ENCODE data around the gene PPP1R12B.

- no peak for TF ChIP-seq CTCF (IDR thresholded peaks at IDR 0.05)
- TF ChIP-seq EZH2 (IDR thresholded peaks at IDR 0.05): no peak
- no peak for TF ChIP-seq EZH2phosphoT487 (IDR thresholded peaks at IDR 0.05)
Observed at GRCh38 chr1:202498542-202498941, 150.0 kb downstream of the PPP1R12B start.

Data from neural progenitor cell (in vitro differentiated cells).